ENCODE results near the gene NXPH3.
"Not testable (repeated sequence)": the region's sequence is repeated elsewhere in the genome, so short reads cannot be mapped to it uniquely, and the experiment has no call there.

NXPH3 gene

GRCh38 chr17:49554694-49555494, 20.8 kb upstream of the NXPH3 start:
- no peak for DNase-seq

- no peak for DNase-seq
Observed at GRCh38 chr17:49555495-49556222, 20.0 kb upstream of the NXPH3 start.

- peak; percentile 75 for DNase-seq
Observed at GRCh38 chr17:49556223-49556943, 19.3 kb upstream of the NXPH3 start.

GRCh38 chr17:49557312-49558024, 18.2 kb upstream of the NXPH3 start:
- DNase-seq, result no peak

- DNase-seq, result no peak
Observed at GRCh38 chr17:49564638-49565037, 11.0 kb upstream of the NXPH3 start.

GRCh38 chr17:49565948-49566491, 9.7 kb upstream of the NXPH3 start:
- DNase-seq, result no peak

- DNase-seq, result no peak
Observed at GRCh38 chr17:49566668-49567071, 9.0 kb upstream of the NXPH3 start.

- DNase-seq, result no peak
Observed at GRCh38 chr17:49567104-49567521, 8.6 kb upstream of the NXPH3 start.

- peak; percentile 76 for DNase-seq
Observed at GRCh38 chr17:49567871-49568694, 7.6 kb upstream of the NXPH3 start.

- DNase-seq, result not testable (repeated sequence)
Observed at GRCh38 chr17:49568695-49569047, 7.0 kb upstream of the NXPH3 start.

- no peak for DNase-seq
Observed at GRCh38 chr17:49570540-49571242, 5.0 kb upstream of the NXPH3 start.

- DNase-seq, result no peak
Observed at GRCh38 chr17:49571283-49571682, 4.4 kb upstream of the NXPH3 start.

GRCh38 chr17:49571764-49572163, 3.9 kb upstream of the NXPH3 start:
- no peak for DNase-seq

GRCh38 chr17:49572226-49572625, 3.4 kb upstream of the NXPH3 start:
- DNase-seq, result no peak

- DNase-seq, result no peak
Observed at GRCh38 chr17:49572806-49573420, 2.8 kb upstream of the NXPH3 start.

- DNase-seq, result no peak
Observed at GRCh38 chr17:49573510-49574322, 2.0 kb upstream of the NXPH3 start.

- no peak for DNase-seq
Observed at GRCh38 chr17:49574323-49574781, 1.3 kb upstream of the NXPH3 start.

- DNase-seq, result no peak
Observed at GRCh38 chr17:49574945-49575678, 559 bp upstream of the NXPH3 start.
